ENCODE results near the gene SLC51A.
"Not testable (repeated sequence)": the region's sequence is repeated elsewhere in the genome, so short reads cannot be mapped to it uniquely, and the experiment has no call there.

The SLC51A gene

DNA sequence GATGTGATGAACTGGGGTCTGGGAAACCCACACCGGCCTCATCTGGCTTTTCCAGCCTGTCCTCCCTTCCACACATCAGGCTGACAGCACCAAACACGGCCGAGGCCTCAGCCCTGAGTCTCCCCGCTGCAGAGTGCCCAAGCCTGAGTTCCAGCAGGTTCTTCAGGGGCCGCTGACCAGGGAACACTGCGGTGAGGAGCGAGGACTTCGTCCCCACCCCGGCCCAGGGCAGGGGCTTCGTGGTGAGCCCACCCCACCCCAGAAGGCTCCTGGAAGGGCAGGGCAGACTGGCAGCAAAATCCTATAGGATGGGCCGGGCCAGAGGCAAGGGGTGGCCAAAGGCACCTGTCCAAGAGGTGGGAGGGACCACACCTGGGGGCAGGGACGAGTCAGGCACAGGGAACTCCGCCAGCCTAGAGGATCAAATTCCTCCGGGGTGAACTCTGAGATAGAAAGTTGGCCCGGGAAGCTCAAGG, at the start of gene SLC51A:
SLC51A (plus strand) TSS at position 446 of the 476 bp plus-strand sequence. CDS start 179 bp downstream, outside the sequence.
- no peak for FAIRE-seq

- FAIRE-seq: no peak
These were observed 49.6 kb upstream of the SLC51A start for GRCh38 chr3:196166741-196167140.

- FAIRE-seq: no peak
These were observed 47.4 kb upstream of the SLC51A start for GRCh38 chr3:196168808-196169391.

GRCh38 chr3:196169836-196170240, 46.5 kb upstream of the SLC51A start:
- FAIRE-seq: no peak

DNA sequence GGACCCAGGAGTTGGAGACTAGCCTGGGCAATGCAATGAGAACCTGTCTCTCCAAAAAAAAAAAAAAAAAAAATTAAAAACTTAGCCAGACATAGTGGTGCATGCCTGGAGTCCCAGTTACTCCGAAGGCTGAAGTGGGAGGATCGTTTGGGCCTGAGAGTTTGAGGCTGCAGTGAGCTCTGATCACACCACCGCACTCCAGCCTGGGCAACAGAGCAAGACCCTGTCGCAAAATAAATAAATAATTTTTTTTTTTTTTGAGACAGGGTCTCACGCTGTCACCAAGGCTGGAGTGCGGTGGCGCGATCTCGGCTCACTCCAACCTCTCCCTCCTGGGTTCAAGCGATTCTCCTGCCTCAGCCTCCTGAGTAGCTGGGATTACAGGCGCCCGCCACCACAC, 46.0 kb upstream of the SLC51A start:
- FAIRE-seq: not testable (repeated sequence)

GRCh38 chr3:196174652-196175051, 41.7 kb upstream of the SLC51A start:
- FAIRE-seq: no peak

GRCh38 chr3:196175116-196175625, 41.2 kb upstream of the SLC51A start:
- FAIRE-seq: no peak

DNA sequence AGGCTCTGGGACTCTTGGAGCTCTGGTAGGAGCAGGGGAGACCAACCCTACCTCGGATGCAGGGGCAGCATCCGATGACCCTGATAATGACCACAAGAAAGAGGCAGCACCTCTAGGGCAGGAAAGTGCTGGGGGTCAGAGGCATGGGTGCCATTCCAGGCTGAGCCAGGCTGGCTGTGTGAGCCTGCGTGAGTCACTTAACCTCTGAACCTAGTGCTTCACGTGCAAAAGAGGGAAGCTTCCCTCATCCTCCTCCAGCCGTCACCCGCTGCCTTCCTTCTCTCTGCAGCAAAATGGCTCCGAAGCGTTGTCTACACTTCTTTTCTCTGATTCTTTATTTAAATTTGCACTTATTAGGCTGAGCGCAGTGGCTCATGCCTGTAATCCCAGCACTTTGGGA, 40.6 kb upstream of the SLC51A start:
- FAIRE-seq: no peak

- FAIRE-seq: no peak
These were observed 38.8 kb upstream of the SLC51A start for GRCh38 chr3:196177567-196177966.

- FAIRE-seq: no peak
These were observed 38.4 kb upstream of the SLC51A start for GRCh38 chr3:196177967-196178366.

DNA sequence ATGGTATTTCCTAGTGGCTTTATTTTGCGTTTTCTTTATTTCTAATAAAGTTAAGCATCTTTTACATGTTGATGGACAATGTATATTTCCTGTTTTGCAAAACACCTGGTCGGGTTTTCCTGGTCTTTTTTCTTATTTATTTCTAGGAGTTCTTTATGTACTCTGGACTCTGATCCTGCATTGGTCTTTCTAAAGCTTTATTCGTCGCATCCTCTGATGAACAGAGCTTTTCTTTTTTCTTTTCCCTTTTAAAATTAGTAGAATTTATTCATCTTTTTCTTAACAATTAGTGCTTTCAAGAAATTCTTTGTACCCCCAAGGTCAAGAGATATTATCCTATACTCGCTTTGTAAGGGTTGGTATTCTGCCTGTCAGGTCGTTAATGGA, 37.3 kb upstream of the SLC51A start:
- no peak for FAIRE-seq

DNA sequence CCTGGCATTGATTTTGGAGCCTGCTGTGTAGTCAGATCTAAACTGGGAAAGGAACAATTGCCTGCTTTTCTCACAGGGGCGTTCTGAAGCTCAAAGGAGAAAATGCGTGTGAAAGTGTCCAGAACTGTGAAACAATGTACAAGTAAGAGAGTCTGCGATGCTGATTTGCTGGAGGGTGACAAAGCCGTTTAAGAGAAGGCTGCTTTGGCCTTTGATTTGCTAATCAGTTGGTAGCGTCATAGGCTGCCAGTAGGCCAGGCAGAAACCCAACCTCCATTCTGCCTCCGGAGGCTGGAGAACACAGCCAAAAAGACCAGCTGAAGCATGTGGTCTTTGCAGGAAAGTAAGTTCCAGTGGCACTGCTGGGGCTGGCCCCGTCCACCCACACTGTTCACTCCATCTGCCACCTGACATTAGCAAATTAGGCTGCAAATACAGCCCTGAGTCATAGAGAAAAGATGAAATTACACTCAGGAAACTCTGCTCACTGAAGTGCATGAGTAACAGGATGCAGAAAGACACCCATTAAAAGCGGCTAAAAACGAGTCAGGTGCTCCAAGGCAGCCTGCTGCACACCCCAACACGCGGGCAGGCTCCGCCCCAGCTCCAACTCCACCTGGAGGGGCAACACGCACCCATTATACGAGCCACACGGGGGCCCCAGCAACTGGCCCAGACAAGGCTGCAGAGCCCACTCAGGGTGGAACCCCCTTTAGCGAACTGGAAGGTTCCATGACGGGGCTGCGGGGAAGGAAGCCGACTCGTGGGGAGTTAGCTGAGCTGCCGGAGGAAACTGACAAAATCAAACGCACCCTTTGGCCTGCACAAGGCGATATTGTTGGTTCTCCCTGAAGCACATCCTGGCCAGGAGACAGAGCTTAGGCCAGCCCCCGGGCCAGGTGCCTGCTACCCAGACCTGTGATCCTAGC, 36.7 kb upstream of the SLC51A start:
- FAIRE-seq: no peak

GRCh38 chr3:196180346-196180745, 36.0 kb upstream of the SLC51A start:
- no peak for FAIRE-seq

DNA sequence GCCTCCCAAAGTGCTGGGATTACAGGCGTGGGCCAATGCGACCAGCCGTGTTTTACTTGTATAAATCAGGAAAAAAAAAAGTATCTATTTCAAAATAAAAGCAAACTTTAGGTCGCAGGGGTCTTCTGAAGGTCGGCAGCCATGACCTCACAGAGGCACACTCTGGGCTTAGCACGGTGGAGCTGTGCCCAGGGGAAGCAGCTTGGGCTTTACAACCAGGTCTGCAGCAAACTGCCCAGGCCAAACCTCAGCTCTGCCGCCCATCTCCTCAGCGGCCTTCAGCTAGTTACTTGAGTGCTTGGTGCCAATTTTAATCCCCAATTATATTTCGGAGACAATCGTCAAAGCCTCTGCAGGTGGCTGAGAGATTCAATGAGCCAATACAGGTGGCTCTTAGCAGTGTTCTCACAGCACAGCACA, 35.2 kb upstream of the SLC51A start:
- no peak for FAIRE-seq

GRCh38 chr3:196184169-196184432, 32.2 kb upstream of the SLC51A start:
- FAIRE-seq: not testable (repeated sequence)

DNA sequence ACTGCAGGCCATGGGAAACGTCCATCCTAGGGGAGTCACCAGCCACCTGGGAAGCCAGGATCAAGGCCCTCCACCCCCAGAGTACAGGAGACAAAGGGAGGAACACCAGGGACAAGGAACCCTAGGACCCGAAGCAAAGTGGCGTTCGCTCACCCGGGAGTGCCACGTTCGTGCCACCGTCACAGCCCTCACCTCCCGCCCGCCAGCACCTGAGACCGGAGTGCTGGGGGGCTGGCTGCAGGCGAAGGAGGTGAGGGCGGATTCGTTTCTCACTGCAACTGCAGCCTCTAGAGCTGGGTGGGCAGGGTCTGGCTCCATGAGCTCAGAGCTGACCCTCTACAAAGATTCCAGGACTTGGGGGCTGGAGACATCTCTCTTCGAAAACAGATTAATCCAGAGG, 31.5 kb upstream of the SLC51A start:
- no peak for FAIRE-seq

DNA sequence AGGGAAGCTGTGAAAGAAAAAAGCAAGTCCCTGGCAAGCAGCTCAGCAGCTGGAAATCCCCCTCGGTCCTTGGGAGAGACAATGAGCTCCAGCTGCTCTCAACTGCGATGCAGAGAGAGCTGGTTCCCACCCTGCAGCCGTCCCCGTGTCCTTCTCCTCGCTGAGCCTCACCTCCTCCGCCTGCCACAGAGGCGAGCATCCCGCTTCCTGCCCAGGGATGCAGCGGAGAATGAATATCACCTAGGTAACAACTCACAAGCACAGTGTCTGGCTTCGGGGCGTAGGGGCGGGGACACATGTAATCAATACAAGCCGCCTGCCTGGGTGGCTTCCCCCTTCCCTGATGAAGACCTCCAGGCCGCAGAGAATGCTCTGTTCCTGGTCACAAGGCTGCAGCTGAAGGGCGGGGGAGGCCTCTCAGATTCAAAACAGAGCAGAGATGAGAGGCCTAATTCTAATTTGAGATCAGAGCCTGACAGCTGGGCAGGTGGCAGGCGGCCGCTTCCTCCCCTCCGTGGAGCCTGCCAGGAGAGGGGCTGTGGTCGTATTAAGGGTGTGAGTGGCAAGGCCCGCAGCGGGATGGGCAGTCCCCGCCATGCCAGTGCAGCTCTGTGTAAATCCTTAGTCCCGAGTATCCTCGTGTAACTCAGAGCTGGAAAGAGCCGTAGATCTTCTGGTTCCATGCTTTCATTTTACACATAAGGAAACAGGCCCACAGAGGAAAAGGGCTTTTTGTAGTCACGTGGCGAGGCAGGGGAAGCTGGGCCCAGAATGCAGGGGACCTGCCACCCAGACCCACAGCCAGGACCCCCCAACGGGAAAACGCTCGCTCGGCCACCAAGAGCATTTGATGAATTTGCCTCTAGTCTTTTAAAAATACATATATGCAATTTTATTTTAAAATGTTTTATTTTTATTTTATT, 29.4 kb upstream of the SLC51A start:
- FAIRE-seq: no peak

DNA sequence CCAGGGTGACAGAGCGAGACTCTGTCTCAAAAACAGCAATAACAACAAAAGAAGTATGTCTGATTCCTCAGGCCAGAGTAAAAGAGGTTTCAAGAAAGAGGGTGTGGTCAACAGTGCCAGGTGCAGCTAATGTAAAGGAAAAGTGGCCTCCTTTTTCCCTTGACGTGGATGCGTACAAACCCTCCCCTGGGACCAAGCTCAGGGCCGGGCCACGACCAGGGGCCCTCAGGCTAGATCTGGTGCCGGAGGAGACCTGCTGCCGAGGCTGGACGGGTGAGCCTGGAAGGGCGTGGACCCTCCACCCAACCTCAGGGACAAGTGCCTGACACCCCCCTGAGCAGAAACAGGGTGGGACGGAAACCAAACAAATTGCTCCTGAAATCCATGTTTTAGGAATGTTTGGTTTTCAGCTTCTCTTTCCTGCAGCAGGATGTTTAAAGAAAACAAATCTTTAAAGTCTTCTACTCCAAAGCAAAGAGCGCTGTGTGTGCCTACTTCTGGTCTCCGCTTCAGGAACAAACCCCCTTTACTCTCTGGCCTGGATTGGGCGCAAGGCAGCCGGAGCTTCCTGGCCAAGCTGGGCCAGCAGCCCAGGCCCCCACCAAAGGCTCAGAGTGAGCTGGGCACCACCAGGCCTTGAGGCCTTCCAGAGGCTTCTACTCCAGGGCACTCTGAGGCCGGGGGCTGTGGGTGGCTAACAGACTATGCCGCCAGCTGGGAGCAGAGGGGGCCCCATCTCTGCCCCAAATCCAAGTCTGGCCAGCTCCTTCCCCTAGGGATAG, 26.6 kb upstream of the SLC51A start:
- no peak for FAIRE-seq

DNA sequence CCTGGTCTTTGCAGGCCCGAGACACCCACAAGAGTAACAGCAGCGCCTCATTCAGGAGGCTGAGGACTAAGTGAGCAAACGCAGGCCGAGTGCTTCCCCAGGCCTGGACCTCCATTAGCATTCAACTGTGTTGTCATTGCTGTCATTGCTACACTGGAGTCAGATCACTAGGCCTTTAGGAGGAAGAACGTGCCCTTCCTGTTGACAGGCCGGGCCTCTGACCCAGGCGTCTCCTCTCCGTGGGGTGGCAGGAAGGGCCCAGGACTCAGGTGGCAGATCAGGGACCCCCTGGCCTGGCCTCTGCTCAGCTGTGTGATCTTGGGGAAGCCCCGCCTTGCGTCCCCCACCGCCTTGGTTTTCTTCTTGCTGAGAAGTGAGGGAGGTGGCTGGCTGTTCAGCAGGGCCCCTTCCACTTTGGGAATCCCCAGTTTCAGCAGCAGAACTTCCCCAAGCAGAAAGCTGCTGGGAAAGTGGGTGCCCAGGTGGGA, 24.3 kb upstream of the SLC51A start:
- FAIRE-seq: no peak

DNA sequence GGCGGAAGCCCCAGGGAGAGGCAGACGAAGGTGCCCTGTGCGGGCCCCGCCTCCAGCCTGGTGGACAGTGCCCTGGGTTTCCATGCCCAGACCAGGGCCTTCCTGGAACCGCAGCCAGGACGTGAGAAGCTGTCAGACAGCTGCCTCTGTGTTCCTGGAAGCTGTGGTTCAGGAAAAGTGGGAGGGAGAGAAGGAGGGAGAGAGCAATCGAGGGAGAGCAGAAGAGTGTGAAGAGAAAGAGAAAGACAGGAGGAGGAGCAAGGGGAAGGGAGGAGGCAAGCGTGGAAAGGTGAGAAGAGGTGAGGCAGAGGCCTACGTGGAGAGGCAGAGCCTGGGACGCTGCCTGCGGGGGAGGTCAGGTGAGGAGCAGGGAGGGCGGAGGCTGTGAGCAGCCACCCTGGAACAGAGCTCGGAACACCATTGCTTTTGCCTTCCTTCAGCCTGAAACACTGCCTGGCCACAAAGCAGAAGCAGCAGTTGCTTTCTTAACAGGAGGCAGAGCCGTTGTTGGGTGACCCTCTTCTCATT, 23.7 kb upstream of the SLC51A start:
- no peak for FAIRE-seq

- no peak for FAIRE-seq
These were observed 23.1 kb upstream of the SLC51A start for GRCh38 chr3:196193133-196193735.
